T47D (cell line): ENCODE data around the gene GALNT2.

Source experiments
- DNase-seq, 2 experiments: peaks; one replicate each; pipeline versions ENCODE4 v3.0.0 to v3.0.0-alpha.2; 2011 to 2012; ENCODE audit warnings: low read depth in 1 of 2, low spot score in 1 of 2
- JUND ChIP-seq: IDR thresholded peaks from 2 replicates; pipeline ENCODE4 v1.6.1; 2012; ENCODE audit warnings: low read depth
- in situ Hi-C: cut with HindIII; loops from 2 replicates; pipeline ENCODE4 v1.10.0; 2016; ENCODE audit warnings: low sequenced_read_pairs, low pct_unique_long_range_greater_than_20kb

Gene GALNT2

DNA sequence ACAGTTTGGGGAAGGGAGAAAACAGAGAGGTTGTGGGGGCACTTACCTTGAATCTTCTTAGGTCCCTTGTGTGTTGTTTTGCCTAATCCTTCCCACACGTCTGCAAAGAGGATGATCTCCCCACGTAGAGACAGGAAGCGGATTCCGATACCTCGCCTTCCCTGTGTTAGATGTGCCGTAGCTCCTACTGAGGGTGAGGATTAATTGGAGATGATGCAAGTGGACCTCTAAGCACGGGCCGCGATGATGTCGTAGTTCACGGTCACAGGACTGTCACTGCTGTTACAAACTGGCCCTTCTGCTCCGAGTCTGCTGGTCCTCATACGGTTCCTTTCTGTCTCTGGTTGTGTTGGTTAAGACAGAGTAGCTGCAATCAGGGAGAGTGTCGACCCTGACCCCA lies 27.7 kb downstream of the GALNT2 start:
- TF ChIP-seq JUND, result no peak
- in situ Hi-C loops, result no loop called here

DNA sequence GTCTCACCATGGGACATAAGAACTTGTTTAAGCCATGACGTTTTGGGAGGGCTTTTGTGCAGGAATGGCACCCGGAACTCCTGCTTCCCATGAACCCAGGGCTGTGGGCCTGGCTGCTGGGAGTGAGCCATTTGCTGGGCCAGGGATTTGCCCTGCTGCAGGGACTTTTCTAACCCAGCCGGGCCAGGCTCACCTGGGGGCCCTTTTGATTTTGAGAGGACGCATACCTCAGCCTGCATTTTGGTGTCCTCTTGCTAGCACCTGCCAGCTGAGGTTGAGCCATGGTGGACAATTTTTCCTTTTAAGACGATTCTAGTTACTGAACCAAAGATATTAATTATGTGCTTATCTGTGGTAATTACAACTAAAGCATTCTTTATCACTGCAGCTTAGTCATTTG lies 28.9 kb downstream of the GALNT2 start:
- in situ Hi-C loops, result no loop called here
- no peak for DNase-seq
- no peak for TF ChIP-seq JUND

More for the DNA sequence above, 27.7 kb downstream of the GALNT2 start:
- no peak for DNase-seq

DNA sequence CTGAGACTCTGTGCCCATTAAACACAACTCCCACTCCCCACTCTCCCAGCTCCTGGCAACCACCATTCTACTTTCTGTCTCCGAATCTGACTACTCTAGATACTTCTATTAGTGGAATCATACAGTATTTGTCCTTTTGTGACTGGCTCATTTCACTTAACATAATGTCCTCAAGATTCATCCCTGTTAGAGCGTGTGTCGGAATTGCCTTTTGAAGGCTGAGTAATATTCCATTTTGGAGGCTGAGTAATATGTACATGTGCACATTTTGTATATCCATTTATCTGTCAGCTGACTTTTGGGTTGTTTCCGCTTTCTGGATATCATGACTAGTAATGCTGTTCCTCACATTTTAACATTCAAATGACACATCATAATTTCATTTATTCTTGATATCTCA lies 30.3 kb downstream of the GALNT2 start:
- no peak for DNase-seq
- no peak for TF ChIP-seq JUND
- in situ Hi-C loops, result no loop called here

DNA sequence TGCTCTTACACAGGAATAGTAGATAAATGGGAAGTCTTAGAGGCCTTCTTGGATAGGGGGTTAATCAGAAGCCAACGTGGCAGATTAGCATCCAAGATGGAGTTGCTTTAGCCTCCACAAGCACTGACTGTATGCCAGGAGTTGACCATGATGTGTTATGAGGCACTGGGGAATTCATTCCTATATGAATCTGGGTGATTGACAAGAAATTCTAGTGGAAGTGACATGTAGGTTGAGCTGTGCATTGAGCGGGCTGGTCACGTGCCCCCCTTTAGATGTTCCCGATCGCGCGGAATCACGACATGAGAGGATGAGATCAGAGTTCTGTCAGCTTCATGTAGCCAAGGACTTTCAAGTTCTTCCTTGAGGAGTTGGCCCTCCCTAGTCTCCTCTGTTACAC lies 31.7 kb downstream of the GALNT2 start:
- in situ Hi-C loops, result no loop called here
- DNase-seq, result no peak
- no peak for TF ChIP-seq JUND

DNA sequence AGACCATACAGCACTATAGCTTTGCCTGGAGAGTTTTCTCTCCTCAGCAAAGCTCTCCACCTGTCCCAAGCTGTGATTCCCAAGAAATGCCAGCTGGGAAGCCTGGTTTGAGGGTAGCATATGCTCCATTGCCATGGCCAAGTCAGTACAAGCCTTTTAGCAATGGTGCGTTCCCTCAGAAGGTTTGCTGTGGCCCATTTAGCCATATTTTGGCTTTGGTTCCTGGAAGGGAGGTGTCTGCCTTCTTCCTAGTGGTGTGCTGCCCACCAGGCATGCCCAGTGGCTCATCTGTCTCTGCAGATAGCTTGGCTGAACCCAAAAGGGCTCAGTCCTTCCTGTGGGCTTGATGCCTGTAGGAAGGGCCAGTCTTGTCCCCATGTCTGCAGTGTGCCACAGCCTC lies 32.4 kb downstream of the GALNT2 start:
- DNase-seq, result no peak
- in situ Hi-C loops, result no loop called here
- no peak for TF ChIP-seq JUND

DNA sequence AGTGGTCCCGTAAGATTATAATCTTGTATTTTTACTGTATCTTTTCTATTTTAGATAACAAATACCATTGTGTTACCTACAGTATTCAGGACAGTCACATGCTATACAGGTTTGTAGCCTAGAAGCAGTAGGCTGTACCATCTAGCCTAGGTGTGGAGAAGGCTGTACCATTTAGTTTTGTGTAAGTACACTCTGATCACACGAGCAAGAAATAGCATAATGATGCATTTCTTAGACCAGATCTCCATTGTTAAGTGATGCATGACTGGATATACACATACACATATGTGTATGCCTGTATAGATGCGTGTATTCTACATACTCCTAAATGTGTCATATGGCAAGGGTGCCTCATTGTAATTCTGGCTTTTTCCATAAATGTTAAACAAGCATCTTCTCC lies 33.9 kb downstream of the GALNT2 start:
- in situ Hi-C loops, result no loop called here
- no peak for DNase-seq
- no peak for TF ChIP-seq JUND

DNA sequence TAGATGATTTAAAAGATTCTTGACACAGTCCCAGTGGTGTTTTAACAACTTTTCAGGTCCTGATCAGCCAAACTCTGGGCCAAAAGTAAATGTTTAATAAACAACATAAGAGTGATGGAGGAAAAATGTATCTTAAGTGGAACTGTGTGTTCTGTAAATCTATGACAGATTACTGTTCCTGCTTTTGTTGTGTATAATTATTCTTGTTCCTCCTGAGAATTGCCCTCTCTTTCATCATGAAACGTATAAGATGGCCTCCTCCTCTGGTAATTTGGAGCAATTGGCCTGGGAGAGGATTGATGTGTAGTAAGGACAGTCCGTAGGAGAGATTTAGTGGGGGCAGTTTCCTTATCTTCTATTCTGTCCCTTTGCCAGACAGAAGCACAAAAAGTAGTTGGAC lies 34.5 kb downstream of the GALNT2 start:
- DNase-seq, result no peak
- in situ Hi-C loops, result no loop called here
- no peak for TF ChIP-seq JUND

DNA sequence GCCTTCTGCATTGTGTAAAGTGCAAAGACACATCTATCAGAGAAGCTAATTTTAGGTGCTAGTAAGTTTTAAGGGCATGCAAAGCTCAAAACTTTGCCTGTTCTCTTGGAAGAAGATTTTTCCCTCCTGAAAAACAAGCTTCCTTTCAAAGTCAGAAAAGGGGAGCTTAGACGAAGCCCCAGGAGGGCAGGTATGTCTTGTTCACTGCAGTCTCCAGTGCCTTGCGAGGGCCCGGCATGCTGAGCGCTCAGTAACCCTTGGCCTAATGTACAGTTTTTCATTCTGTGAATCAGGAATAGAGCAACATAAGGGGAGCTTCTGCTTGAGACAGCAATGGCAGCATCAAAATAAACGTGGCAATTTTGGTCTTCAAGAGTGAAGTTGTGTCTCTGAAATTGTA lies 35.0 kb downstream of the GALNT2 start:
- DNase-seq, result no peak
- in situ Hi-C loops, result no loop called here

DNA sequence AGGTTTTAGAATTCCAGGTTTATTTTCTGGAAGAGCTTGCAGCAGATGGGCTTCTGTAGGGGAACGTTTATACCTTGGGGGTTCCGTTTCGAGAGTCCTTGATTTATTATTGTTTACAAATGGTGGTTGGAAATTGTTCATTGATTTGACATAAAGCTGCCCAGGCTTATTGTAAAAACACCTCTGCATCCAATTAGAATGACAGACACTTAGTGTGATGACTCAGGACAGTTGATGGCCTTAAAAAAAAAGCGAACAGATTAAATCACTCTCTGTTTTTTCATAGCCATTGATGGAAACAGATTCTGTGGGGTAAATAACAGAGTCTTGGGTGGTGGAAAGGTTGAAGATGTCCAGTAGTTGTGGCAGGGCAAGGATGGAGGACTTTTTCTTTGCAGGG lies 35.4 kb downstream of the GALNT2 start:
- in situ Hi-C loops, result no loop called here
- TF ChIP-seq JUND, result no peak
- DNase-seq, result no peak

More for the DNA sequence above, 35.0 kb downstream of the GALNT2 start:
- TF ChIP-seq JUND, result no peak

DNA sequence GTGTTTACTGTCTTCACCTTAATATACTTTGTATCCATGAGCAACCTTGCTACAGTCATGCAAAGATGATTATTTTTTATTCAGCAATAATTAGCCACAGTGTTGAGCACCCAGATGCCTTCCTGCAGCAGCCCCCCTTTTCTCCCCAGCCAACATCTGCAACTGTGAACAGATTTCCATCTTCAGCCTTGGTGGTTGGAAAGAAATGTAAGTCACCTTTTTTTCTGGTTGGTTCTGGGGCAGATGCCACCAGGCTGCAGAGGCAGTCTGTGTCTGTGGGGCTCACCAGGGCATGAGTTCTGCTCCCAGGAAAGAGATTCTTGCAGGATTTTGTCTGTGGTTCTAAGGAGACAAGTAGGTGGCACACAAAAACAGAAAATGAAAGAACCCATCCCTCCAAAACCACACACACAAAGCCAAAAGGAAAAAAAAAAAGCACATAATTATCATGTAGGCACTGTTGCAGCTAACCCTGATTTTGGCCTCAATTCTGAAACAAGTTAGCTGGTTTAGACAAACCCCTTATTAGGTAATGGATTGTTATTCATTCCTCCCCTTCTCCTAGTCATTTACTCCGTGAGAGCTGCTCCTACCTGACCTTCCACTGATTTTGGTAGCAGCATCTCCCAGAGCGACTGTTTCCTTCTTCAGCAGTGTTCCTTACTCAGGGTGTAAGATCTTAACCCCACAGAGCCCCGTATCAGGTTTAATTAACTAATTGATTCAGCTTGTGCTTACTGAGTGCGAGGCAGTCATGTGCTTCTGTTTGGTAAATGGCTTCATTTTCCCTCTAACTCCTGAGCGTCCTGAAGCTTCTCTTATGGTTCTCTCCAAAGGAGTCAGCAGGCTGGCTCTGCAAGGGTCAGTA lies 36.5 kb downstream of the GALNT2 start:
- in situ Hi-C loops, result no loop called here
- no peak for DNase-seq
- no peak for TF ChIP-seq JUND

DNA sequence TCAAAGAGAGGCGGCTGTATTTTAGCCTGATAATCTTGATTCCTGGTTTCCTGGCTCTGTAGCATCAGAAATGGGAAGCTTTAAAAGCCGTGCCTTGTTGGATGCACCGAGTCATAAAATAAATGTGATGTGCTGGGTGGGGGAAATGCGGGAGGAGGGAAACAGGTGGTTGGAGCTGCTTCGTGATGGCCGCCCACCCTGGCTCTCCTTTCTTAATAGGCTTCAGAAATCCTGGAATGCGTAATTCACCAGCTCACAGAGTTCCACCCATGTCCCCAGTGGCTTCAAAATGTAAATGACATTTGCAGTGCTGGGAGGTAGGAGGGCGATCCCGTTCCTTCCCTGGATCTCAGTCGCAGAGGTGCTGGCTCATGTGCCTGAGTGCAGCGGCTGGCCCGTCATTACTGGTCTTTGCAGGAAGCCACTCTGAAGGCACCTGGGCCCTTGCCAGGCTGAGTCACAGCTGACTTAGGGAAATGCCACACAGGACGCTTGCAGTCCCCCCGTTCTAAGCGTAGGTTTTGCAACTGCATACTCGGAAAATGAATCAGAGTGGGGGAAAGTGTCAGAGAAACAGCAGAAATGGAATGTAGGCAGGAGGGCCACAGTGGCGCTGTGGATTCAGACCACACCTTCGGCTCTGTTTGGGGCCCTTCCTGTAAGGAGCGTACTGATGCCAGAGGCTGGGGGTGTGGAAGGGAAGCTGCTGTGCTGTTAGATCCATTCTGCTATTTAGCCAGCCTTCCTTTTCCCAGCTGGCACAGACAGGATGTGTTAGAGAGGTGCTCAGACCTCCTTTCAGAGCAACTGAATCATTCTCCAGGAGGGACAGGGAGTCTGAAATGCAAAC lies 37.6 kb downstream of the GALNT2 start:
- no peak for TF ChIP-seq JUND
- DNase-seq, result peak; percentile 82
- in situ Hi-C loops, result no loop called here

DNA sequence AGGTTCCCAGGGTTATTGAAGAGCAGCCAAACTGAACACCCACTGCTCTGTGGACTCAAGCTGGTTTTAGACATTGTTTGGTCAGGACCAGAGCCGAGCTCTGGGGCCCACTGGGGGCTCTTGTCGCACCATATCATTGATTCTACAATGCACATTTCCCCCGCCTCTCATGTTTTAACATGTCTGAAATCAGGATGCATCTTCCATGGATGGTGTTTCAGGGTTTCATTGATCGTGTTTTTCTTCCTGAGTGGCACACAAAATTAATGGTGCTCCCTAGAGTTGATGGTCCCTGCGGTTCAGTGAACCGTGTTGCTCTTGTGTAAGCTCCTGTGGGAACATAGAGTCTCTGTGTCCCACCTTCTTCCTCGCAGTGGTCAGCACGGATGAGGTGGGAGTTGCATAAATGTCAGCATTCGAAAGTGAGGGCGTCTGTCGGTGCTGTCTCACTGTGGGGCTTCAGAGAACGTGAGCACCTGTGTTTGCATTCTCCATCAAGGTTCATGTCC lies 38.3 kb downstream of the GALNT2 start:
- no peak for DNase-seq
- in situ Hi-C loops, result no loop called here
- TF ChIP-seq JUND, result no peak
